Endodermal cell (in vitro differentiated cells): Measurements from ENCODE around the gene HECW1. TPM values are rescaled to one million over a fixed set of nuclear protein-coding genes. Genes with fewer than 3 reads are reported as not detected.

Source experiments
- DNase-seq: peaks from one replicate; pipeline ENCODE4 v3.0.0-alpha.2; 2017
- H3K27ac ChIP-seq: 2 replicates; pipeline ENCODE4 v1.5.1; 2013; ENCODE audit warnings: mild to moderate bottlenecking, low read depth, low read length, moderate library complexity
- H3K27me3 ChIP-seq: 2 replicates; pipeline ENCODE4 v1.6.1; 2013; ENCODE audit warnings: mild to moderate bottlenecking, low read length, moderate library complexity; ENCODE audit not compliant: insufficient read depth, control insufficient read depth, poor library complexity, severe bottlenecking
- H3K36me3 ChIP-seq: 2 replicates; pipeline ENCODE4 v1.7.0; 2013; ENCODE audit warnings: mild to moderate bottlenecking, low read length, moderate library complexity; ENCODE audit not compliant: control insufficient read depth, insufficient read depth
- H3K4me1 ChIP-seq: one replicate; pipeline ENCODE4 v1.7.0; 2013; ENCODE audit warnings: low read length; ENCODE audit not compliant: control insufficient read depth, insufficient read depth
- H3K4me3 ChIP-seq: 2 replicates; pipeline ENCODE4 v1.5.1; 2013; ENCODE audit warnings: mild to moderate bottlenecking, low read length, moderate library complexity
- H3K9ac ChIP-seq: 2 replicates; pipeline ENCODE4 v1.6.1; 2013; ENCODE audit warnings: mild to moderate bottlenecking, low read length, moderate library complexity; ENCODE audit not compliant: poor library complexity, severe bottlenecking; ENCODE audit errors: extremely low read depth
- H3K9me3 ChIP-seq: 2 replicates; pipeline ENCODE4 v1.6.1; 2013; ENCODE audit warnings: mild to moderate bottlenecking, low read length, moderate library complexity; ENCODE audit not compliant: control insufficient read depth
- H3K27ac Mint-ChIP-seq: 2 replicates; pipeline ENCODE4 v1.8.0; 2020; ENCODE audit warnings: mixed read lengths
- H3K27me3 Mint-ChIP-seq: 2 replicates; pipeline ENCODE4 v1.8.0; 2021; ENCODE audit warnings: mild to moderate bottlenecking, mixed read lengths; ENCODE audit not compliant: insufficient read depth
- H3K36me3 Mint-ChIP-seq: 2 replicates; pipeline ENCODE4 v1.8.0; 2020; ENCODE audit warnings: low read depth, mixed read lengths
- H3K4me1 Mint-ChIP-seq: 2 replicates; pipeline ENCODE4 v1.8.0; 2020; ENCODE audit warnings: mixed read lengths
- H3K4me3 Mint-ChIP-seq: 2 replicates; pipeline ENCODE4 v1.8.0; 2020; ENCODE audit warnings: mild to moderate bottlenecking, moderate library complexity, mixed read lengths
- H3K9me3 Mint-ChIP-seq: 2 replicates; pipeline ENCODE4 v1.8.0; 2020; ENCODE audit warnings: mild to moderate bottlenecking, mixed read lengths
- CTCF ChIP-seq: fragments of 200-600 bp; sonication (generic); conservative IDR thresholded peaks from 2 replicates; pipeline ENCODE4 v1.5.0; 2021; ENCODE audit warnings: antibody characterized with exemption, mild to moderate bottlenecking
- WGBS, 2 experiments: methylation state at CpG; one replicate each; pipeline versions ENCODE4 v1.1.5 to v1.1.7; 2013; ENCODE audit warnings: missing lambda C conversion rate in 2 of 2, mixed read lengths in 1 of 2; ENCODE audit not compliant: insufficient coverage in 1 of 2, insufficient read length in 1 of 2; 5-methylcytosine and 5-hydroxymethylcytosine counted together
- total RNA-seq, 2 donors: library from RNA; stranded (reverse); fragmentation: NEBNext Ultra II Directional in 1 of 2; extraction: Animal tissue kit (Norgen Biotek cat#: 25700) in 1 of 2; gene quantifications; 2 replicates in 1 of 2; 3 replicates in 1 of 2; pipeline ENCODE4 v1.2.1, GENCODE V29; 2021

Gene HECW1
- total RNA-seq, 2 donors from 2014 or later, result 4.6 to 12.0 TPM

- H3K4me3 Mint-ChIP-seq, result no peak overlapping the region
- no peaks in the 10 kb centered on the region for H3K9me3 Mint-ChIP-seq
- no peaks in the 10 kb centered on the region for H3K27me3 Mint-ChIP-seq
- H3K27ac Mint-ChIP-seq, result no peak overlapping the region
- Histone ChIP-seq H3K4me3 (no peak overlapping the region), H3K4me1 (peaks cover 17% of the 10 kb centered on the region), H3K9me3 (no peaks in the 10 kb centered on the region), H3K27ac (no peak overlapping the region), H3K36me3 (no peaks in the 10 kb centered on the region), H3K27me3 (no peaks in the 10 kb centered on the region), H3K9ac (no peak overlapping the region)
- H3K36me3 Mint-ChIP-seq, result no peaks in the 10 kb centered on the region
- H3K4me1 Mint-ChIP-seq, result peaks cover 39% of the 10 kb centered on the region
- DNase-seq, result no peak
- no peak for TF ChIP-seq CTCF
- 89 to 90% methylated on average over 6 to 8 of the region's 8 CpGs for WGBS, 2 experiments
Observed at GRCh38 chr7:43460733-43461348, 348.4 kb downstream of the HECW1 start.

- Histone ChIP-seq H3K27me3 (no peaks in the 10 kb centered on the region), H3K9ac (no peak overlapping the region), H3K36me3 (no peaks in the 10 kb centered on the region), H3K27ac (no peak overlapping the region), H3K4me1 (peaks cover 17% of the 10 kb centered on the region), H3K4me3 (no peak overlapping the region), H3K9me3 (no peaks in the 10 kb centered on the region)
- Mint-ChIP-seq H3K4me1 (peaks cover 42% of the 10 kb centered on the region), H3K27me3 (no peaks in the 10 kb centered on the region), H3K27ac (no peak overlapping the region), H3K4me3 (no peak overlapping the region), H3K9me3 (no peaks in the 10 kb centered on the region), H3K36me3 (no peaks in the 10 kb centered on the region)
- no peak for TF ChIP-seq CTCF
- no peak for DNase-seq
- WGBS, 2 experiments, result 96 to 100% methylated on average over 3 to 5 of the region's 5 CpGs
Observed at GRCh38 chr7:43461349-43462024, 349.0 kb downstream of the HECW1 start.

DNA sequence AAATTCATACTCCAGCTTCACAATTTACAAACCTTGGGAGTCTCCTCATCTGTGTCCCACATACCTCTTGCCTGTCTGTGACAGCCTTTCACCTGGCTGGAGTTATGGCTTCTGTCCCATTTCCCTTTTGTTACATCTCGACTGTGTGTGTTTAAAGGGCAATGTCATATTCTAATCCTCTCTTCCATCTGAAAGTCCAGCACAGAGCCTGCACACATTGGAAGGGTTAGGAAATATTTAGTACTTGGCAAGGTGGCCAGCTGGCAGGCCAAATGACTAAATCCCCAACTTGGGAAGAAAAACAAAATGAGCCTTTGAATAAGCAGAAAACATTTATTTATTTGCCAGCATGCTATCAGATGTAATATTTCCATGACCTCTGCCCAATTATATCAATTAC is 350.4 kb downstream of the HECW1 start:
- no peaks in the 10 kb centered on the region for H3K27me3 Mint-ChIP-seq
- Histone ChIP-seq H3K36me3 (no peaks in the 10 kb centered on the region), H3K27me3 (no peaks in the 10 kb centered on the region), H3K27ac (no peak overlapping the region), H3K9me3 (no peaks in the 10 kb centered on the region), H3K4me1 (peaks cover 15% of the 10 kb centered on the region), H3K4me3 (no peak overlapping the region), H3K9ac (no peak overlapping the region)
- no peak overlapping the region for H3K27ac Mint-ChIP-seq
- H3K36me3 Mint-ChIP-seq, result no peaks in the 10 kb centered on the region
- no peak for DNase-seq
- H3K4me1 Mint-ChIP-seq, result peaks cover 39% of the 10 kb centered on the region
- H3K4me3 Mint-ChIP-seq, result no peak overlapping the region
- no peaks in the 10 kb centered on the region for H3K9me3 Mint-ChIP-seq
- 86 to 95% methylated on average over 1 of the region's 1 CpG for WGBS, 2 experiments
- no peak for TF ChIP-seq CTCF
